HEK293 (cell line): ENCODE measurements around the gene WNT8B.

Experiments
- CTCF ChIA-PET: fragments of 350-600 bp; formaldehyde crosslinking; extraction: SDS; loops from one replicate; lab custom pipeline; 2021; ENCODE audit warnings: antibody characterized with exemption; lab: Yijun Ruan, JAX
- POLR2A ChIA-PET: fragments of 300-600 bp; formaldehyde crosslinking; extraction: SDS; loops from one replicate; lab custom pipeline; 2020; ENCODE audit warnings: antibody characterized with exemption, inconsistent platforms; lab: Yijun Ruan, JAX
- H3K27ac ChIP-seq: fragments of 200-500 bp; sonication (Bioruptor generic); 2 replicates; pipeline ENCODE4 v1.5.1; 2014; ENCODE audit warnings: low read depth, low read length, control low read depth, inconsistent platforms; ENCODE audit errors: extremely low read depth
- H3K36me3 ChIP-seq, 2 experiments: fragments of 200-500 bp in 1 of 2; sonication (Bioruptor generic) in 1 of 2; 1 replicate in 1 of 2; 2 replicates in 1 of 2; pipeline ENCODE4 v1.5.1; 2014 to 2017; ENCODE audit warnings: inconsistent platforms in 2 of 2, low read length in 2 of 2; ENCODE audit not compliant: control insufficient read depth in 2 of 2, insufficient read depth in 1 of 2
- H3K4me1 ChIP-seq: fragments of 200-500 bp; sonication (Bioruptor generic); 2 replicates; pipeline ENCODE4 v1.5.1; 2014; ENCODE audit warnings: mild to moderate bottlenecking, low read length, inconsistent platforms; ENCODE audit not compliant: control insufficient read depth, insufficient read depth
- H3K4me3 ChIP-seq: 2 replicates; pipeline ENCODE4 v1.5.1; 2011; ENCODE audit warnings: low read depth, mild to moderate bottlenecking, control low read depth, low read length, moderate library complexity
- H3K9me3 ChIP-seq: fragments of 200-500 bp; sonication (Bioruptor generic); 2 replicates; pipeline ENCODE4 v1.5.1; 2014; ENCODE audit warnings: low read depth, low read length, inconsistent platforms; ENCODE audit not compliant: control insufficient read depth, insufficient read depth
- ATF2 ChIP-seq: fragments of 450-650 bp; formaldehyde crosslinking; IDR thresholded peaks from 2 replicates; pipeline ENCODE4 v1.5.1; 2016; ENCODE audit warnings: missing biosample characterization, missing genetic modification characterization, low read depth
- KLF10 ChIP-seq: fragments of 450-650 bp; IDR thresholded peaks from 2 replicates; pipeline ENCODE4 v1.5.1; 2018; ENCODE audit warnings: missing biosample characterization, mild to moderate bottlenecking, missing genetic modification characterization
- KLF8 ChIP-seq: fragments of 450-650 bp; formaldehyde crosslinking; IDR thresholded peaks from 2 replicates; pipeline ENCODE4 v1.5.1; 2016; ENCODE audit warnings: missing biosample characterization, missing genetic modification characterization
- PRDM1 ChIP-seq: fragments of 450-650 bp; formaldehyde crosslinking; IDR thresholded peaks from 2 replicates; pipeline ENCODE4; 2016; ENCODE audit warnings: missing biosample characterization, missing genetic modification characterization
- SCRT2 ChIP-seq: fragments of 450-650 bp; formaldehyde crosslinking; IDR thresholded peaks from 2 replicates; pipeline ENCODE4 v1.5.1; 2016; ENCODE audit warnings: missing biosample characterization, missing genetic modification characterization
- SETDB1 ChIP-seq: IDR thresholded peaks from one replicate; pipeline ENCODE4 v1.6.1; 2017; ENCODE audit warnings: mild to moderate bottlenecking, low read length, moderate library complexity, mixed read lengths; ENCODE audit not compliant: insufficient read length
- ZBTB1 ChIP-seq: fragments of 450-650 bp; formaldehyde crosslinking; IDR thresholded peaks from 2 replicates; pipeline ENCODE4 v1.5.1; 2016; ENCODE audit warnings: missing biosample characterization, missing genetic modification characterization
- ZBTB26 ChIP-seq: fragments of 450-650 bp; formaldehyde crosslinking; optimal IDR thresholded peaks from 2 replicates; pipeline ENCODE3; 2016; ENCODE audit warnings: missing biosample characterization, mild to moderate bottlenecking, missing genetic modification characterization
- ZFHX2 ChIP-seq: fragments of 450-650 bp; formaldehyde crosslinking; conservative IDR thresholded peaks from 2 replicates; pipeline ENCODE4 v1.5.1; 2016; ENCODE audit warnings: missing biosample characterization, missing genetic modification characterization
- ZNF112 ChIP-seq: fragments of 450-650 bp; formaldehyde crosslinking; IDR thresholded peaks from 2 replicates; pipeline ENCODE4 v1.5.0; 2017; ENCODE audit warnings: missing biosample characterization, missing genetic modification characterization
- ZNF138 ChIP-seq: fragments of 450-650 bp; formaldehyde crosslinking; IDR thresholded peaks from 2 replicates; pipeline ENCODE4 v1.5.1; 2016; ENCODE audit warnings: missing biosample characterization, missing genetic modification characterization, borderline replicate concordance
- ZNF146 ChIP-seq: fragments of 450-650 bp; formaldehyde crosslinking; IDR thresholded peaks from 2 replicates; pipeline ENCODE4 v1.5.1; 2016; ENCODE audit warnings: missing biosample characterization, missing genetic modification characterization
- ZNF214 ChIP-seq: fragments of 450-650 bp; formaldehyde crosslinking; IDR thresholded peaks from 2 replicates; pipeline ENCODE4 v1.5.1; 2017; ENCODE audit warnings: missing biosample characterization, mild to moderate bottlenecking, missing genetic modification characterization, borderline replicate concordance
- ZNF280C ChIP-seq: fragments of 450-650 bp; formaldehyde crosslinking; IDR thresholded peaks from 2 replicates; pipeline ENCODE4 v1.5.1; 2016; ENCODE audit warnings: missing biosample characterization, missing genetic modification characterization
- ZNF350 ChIP-seq: fragments of 450-650 bp; formaldehyde crosslinking; IDR thresholded peaks from 2 replicates; pipeline ENCODE4 v1.5.0; 2017; ENCODE audit warnings: missing biosample characterization, mild to moderate bottlenecking, missing genetic modification characterization
- ZNF501 ChIP-seq: fragments of 450-650 bp; formaldehyde crosslinking; IDR thresholded peaks from 2 replicates; pipeline ENCODE4 v1.5.1; 2016; ENCODE audit warnings: missing biosample characterization, missing genetic modification characterization
- ZNF521 ChIP-seq: fragments of 450-650 bp; formaldehyde crosslinking; IDR thresholded peaks from 2 replicates; pipeline ENCODE4 v1.5.1; 2017; ENCODE audit warnings: missing biosample characterization, mild to moderate bottlenecking, missing genetic modification characterization
- ZNF558 ChIP-seq: fragments of 450-650 bp; formaldehyde crosslinking; IDR thresholded peaks from 2 replicates; pipeline ENCODE4 v1.5.1; 2016; ENCODE audit warnings: missing biosample characterization, missing genetic modification characterization
- ZNF571 ChIP-seq: fragments of 450-650 bp; formaldehyde crosslinking; IDR thresholded peaks from 2 replicates; pipeline ENCODE4 v1.5.0; 2017; ENCODE audit warnings: missing biosample characterization, missing genetic modification characterization
- ZNF658 ChIP-seq: fragments of 450-650 bp; formaldehyde crosslinking; IDR thresholded peaks from 2 replicates; pipeline ENCODE4; 2016; ENCODE audit warnings: missing biosample characterization, missing genetic modification characterization
- ZNF747 ChIP-seq: fragments of 450-650 bp; formaldehyde crosslinking; IDR thresholded peaks from 2 replicates; pipeline ENCODE4 v1.5.1; 2016; ENCODE audit warnings: missing biosample characterization, missing genetic modification characterization
- TF ChIP-seq, protein P1 (sequence below): fragments of 450-650 bp; formaldehyde crosslinking; IDR thresholded peaks from 2 replicates; pipeline ENCODE4 v1.5.1; 2016; ENCODE audit warnings: missing biosample characterization, missing genetic modification characterization
- TF ChIP-seq, protein P2 (sequence below): fragments of 450-650 bp; formaldehyde crosslinking; IDR thresholded peaks from 2 replicates; pipeline ENCODE4 v1.5.1; 2017; ENCODE audit warnings: missing biosample characterization, missing genetic modification characterization
- TF ChIP-seq, protein P3 (sequence below): fragments of 450-650 bp; formaldehyde crosslinking; IDR thresholded peaks from 2 replicates; pipeline ENCODE4 v1.5.1; 2017; ENCODE audit warnings: missing biosample characterization, missing genetic modification characterization

The WNT8B gene

DNA sequence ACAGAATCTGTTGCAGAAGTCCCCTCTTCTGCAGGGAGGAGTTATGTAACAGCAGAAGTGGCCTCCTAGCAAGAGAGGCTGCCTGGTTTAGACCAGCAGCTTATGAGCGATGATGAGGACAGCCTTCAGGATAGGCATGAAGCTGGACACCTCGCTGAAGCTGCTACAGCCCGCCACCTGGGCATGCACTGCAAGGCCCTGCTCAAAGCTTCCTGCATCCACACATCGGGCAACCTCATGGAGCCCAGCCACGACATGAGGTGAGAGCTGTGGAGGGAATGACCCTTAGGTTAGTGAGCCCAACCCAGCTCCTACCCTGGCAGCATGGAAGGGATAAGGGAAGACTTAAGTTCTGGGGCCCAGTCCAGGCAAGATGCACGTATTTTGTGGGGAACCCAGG is 24.7 kb downstream of the WNT8B start:
- Histone ChIP-seq H3K4me3 (no peak overlapping the region), H3K36me3 (peaks cover 0 to 61% of the 10 kb centered on the region in 2 experiments; a peak in 2 of 3 replicates), H3K27ac (no peak overlapping the region), H3K4me1 (no peaks in the 10 kb centered on the region), H3K9me3 (no peaks in the 10 kb centered on the region)
- POLR2A ChIA-PET = no interaction called here
- CTCF ChIA-PET = interaction anchor here (0.7 to 1.1 kb wide), 4 partner anchors 21 to 53 kb away, joined by 3 to 5 read pairs (median 4); no protein-coding TSS in a partner anchor
- TF ChIP-seq ZNF146 (tag by site-specific recombination) = no peak
- TF ChIP-seq KLF8 (tag by site-specific recombination) = no peak
- no peak for TF ChIP-seq ZNF571 (tag by site-specific recombination)
- no peak for TF ChIP-seq ZNF112 (tag by site-specific recombination)

DNA sequence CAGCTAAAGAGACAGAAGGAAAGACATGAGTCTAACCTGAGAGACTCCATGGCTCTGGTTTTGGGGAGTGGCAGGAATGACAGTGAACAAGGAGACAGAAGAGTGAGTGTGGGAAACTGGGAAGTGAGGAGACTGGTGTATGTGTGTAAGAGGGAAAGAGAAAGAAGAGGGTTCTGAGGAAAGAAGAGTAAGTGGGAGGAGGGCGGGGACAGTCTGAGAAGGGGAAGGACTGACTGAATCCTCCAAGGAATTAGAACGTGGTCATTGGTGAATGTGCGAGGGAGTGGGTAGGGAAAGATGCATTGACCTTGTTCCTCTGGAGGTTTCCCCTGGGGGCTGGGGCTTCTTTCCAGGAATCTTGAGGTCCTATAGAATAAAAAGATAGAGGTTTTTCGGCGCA is 26.6 kb downstream of the WNT8B start:
- no peaks in the 10 kb centered on the region for H3K4me1 ChIP-seq
- peaks cover 0 to 70% of the 10 kb centered on the region in 2 experiments for H3K36me3 ChIP-seq
- no peak for TF ChIP-seq ZNF521 (tag by site-specific recombination)
- TF ChIP-seq PRDM1 (tag by site-specific recombination) = no peak
- 0 out of 2 replicates have a peak, but pooled peaks have one; percentile 21 for TF ChIP-seq ZFHX2 (tag by site-specific recombination)
- no peak for TF ChIP-seq ZNF558
- ChIA-PET CTCF (interaction anchor here (1.8 kb wide), 1 partner anchor 29 kb away, joined by 8 read pairs; no protein-coding TSS in a partner anchor), POLR2A (no interaction called here)
- H3K27ac ChIP-seq = no peak overlapping the region
- H3K9me3 ChIP-seq = no peaks in the 10 kb centered on the region
- no peak overlapping the region for H3K4me3 ChIP-seq

DNA sequence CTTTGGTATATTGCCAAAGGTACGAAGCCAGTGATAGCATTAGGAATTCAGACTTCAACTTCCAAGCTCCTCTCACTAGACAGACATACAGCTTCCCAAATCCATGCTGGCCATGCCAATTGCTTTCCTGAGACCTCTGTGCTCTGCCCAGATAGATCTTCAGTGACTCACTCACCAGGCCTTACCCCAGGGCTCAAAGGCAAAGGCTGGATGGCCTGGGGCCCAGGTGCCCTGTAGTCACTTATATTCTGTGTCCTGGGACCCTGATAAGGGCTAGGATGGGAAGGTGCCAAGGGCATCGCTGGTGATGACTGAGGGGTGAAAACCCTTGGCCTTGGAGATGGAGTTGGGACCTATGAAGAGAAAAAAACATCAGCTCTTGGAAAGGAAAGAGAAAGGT is 27.7 kb downstream of the WNT8B start:
- Histone ChIP-seq H3K4me3 (no peak overlapping the region), H3K4me1 (no peaks in the 10 kb centered on the region), H3K27ac (no peak overlapping the region), H3K36me3 (peaks cover 0 to 70% of the 10 kb centered on the region in 2 experiments), H3K9me3 (no peaks in the 10 kb centered on the region)
- POLR2A ChIA-PET = no interaction called here
- CTCF ChIA-PET = interaction anchor here (1.8 to 4.6 kb wide), 2 partner anchors 8 to 28 kb away, joined by 8 to 40 read pairs; no protein-coding TSS in a partner anchor
- TF ChIP-seq ZNF350 (tag by site-specific recombination) (no peak), ZNF280C (tag by site-specific recombination) (no peak), ZNF747 (no peak), ZNF214 (no peak), SCRT2 (tag by site-specific recombination) (no peak), ZNF138 (tag by site-specific recombination) (no peak), ATF2 (tag by site-specific recombination) (no peak), KLF10 (tag by site-specific recombination) (no peak), ZNF501 (no peak), SETDB1 (no peak), ZBTB26 (no peak), ZBTB1 (tag by site-specific recombination) (no peak), ZNF658 (tag by site-specific recombination) (no peak)
- TF ChIP-seq, protein P1, sequence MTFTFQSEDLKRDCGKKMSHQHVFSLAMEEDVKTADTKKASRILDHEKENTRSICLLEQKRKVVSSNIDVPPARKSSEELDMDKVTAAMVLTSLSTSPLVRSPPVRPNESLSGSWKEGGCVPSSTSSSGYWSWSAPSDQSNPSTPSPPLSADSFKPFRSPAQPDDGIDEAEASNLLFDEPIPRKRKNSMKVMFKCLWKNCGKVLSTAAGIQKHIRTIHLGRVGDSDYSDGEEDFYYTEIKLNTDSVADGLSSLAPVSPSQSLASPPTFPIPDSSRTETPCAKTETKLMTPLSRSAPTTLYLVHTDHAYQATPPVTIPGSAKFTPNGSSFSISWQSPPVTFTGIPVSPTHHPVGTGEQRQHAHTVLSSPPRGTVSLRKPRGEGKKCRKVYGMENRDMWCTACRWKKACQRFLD = no peak
- TF ChIP-seq, protein P2, sequence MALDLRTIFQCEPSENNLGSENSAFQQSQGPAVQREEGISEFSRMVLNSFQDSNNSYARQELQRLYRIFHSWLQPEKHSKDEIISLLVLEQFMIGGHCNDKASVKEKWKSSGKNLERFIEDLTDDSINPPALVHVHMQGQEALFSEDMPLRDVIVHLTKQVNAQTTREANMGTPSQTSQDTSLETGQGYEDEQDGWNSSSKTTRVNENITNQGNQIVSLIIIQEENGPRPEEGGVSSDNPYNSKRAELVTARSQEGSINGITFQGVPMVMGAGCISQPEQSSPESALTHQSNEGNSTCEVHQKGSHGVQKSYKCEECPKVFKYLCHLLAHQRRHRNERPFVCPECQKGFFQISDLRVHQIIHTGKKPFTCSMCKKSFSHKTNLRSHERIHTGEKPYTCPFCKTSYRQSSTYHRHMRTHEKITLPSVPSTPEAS (tag by site-specific recombination) = no peak
- TF ChIP-seq, protein P3, sequence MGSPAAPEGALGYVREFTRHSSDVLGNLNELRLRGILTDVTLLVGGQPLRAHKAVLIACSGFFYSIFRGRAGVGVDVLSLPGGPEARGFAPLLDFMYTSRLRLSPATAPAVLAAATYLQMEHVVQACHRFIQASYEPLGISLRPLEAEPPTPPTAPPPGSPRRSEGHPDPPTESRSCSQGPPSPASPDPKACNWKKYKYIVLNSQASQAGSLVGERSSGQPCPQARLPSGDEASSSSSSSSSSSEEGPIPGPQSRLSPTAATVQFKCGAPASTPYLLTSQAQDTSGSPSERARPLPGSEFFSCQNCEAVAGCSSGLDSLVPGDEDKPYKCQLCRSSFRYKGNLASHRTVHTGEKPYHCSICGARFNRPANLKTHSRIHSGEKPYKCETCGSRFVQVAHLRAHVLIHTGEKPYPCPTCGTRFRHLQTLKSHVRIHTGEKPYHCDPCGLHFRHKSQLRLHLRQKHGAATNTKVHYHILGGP = no peak
